ENCODE data around the gene SLC10A3.

DNA sequence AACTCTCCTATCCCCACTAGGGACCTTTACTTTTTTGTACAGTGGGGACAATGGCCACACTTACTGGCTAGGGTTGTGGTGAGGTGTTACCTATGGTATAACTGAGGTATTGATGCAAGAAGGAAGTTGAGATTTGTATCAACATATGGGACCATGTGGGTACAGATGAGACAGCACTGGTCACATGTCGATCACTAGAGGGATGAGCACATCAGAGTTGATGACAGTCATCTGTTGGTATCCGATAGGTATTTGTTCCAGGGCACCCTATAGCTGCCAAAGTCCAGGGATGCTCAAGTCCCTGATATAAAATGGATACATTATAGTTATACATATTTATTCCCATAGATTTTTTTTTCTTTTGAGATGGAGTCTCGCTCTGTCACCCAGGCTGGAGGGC is 12.6 kb upstream of the SLC10A3 start:
- TF ChIP-seq TAF1 (IDR thresholded peaks at IDR 0.05; ENCODE audit: borderline replicate concordance, low read depth, low read length) = no peak
- TF ChIP-seq CHD2 (IDR thresholded peaks at IDR 0.05; ENCODE audit: low read length, partially characterized antibody) = no peak
- TF ChIP-seq, protein P1, sequence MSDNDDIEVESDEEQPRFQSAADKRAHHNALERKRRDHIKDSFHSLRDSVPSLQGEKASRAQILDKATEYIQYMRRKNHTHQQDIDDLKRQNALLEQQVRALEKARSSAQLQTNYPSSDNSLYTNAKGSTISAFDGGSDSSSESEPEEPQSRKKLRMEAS (IDR thresholded peaks at IDR 0.05; ENCODE audit: low read depth) = no peak
- TF ChIP-seq, protein P2, sequence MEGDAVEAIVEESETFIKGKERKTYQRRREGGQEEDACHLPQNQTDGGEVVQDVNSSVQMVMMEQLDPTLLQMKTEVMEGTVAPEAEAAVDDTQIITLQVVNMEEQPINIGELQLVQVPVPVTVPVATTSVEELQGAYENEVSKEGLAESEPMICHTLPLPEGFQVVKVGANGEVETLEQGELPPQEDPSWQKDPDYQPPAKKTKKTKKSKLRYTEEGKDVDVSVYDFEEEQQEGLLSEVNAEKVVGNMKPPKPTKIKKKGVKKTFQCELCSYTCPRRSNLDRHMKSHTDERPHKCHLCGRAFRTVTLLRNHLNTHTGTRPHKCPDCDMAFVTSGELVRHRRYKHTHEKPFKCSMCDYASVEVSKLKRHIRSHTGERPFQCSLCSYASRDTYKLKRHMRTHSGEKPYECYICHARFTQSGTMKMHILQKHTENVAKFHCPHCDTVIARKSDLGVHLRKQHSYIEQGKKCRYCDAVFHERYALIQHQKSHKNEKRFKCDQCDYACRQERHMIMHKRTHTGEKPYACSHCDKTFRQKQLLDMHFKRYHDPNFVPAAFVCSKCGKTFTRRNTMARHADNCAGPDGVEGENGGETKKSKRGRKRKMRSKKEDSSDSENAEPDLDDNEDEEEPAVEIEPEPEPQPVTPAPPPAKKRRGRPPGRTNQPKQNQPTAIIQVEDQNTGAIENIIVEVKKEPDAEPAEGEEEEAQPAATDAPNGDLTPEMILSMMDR (IDR thresholded peaks at IDR 0.05) = no peak
- no peak for TF ChIP-seq RXRA (IDR thresholded peaks at IDR 0.05; ENCODE audit: borderline replicate concordance, low read depth)
- no peak for TF ChIP-seq RCOR1 (IDR thresholded peaks at IDR 0.05; ENCODE audit: low read length)
- TF ChIP-seq NRF1 (IDR thresholded peaks at IDR 0.05; ENCODE audit: low read depth, low read length) = no peak
- no peak for TF ChIP-seq POLR2AphosphoS5 (IDR thresholded peaks at IDR 0.05; ENCODE audit: low read depth, low read length)
- TF ChIP-seq, protein P3, sequence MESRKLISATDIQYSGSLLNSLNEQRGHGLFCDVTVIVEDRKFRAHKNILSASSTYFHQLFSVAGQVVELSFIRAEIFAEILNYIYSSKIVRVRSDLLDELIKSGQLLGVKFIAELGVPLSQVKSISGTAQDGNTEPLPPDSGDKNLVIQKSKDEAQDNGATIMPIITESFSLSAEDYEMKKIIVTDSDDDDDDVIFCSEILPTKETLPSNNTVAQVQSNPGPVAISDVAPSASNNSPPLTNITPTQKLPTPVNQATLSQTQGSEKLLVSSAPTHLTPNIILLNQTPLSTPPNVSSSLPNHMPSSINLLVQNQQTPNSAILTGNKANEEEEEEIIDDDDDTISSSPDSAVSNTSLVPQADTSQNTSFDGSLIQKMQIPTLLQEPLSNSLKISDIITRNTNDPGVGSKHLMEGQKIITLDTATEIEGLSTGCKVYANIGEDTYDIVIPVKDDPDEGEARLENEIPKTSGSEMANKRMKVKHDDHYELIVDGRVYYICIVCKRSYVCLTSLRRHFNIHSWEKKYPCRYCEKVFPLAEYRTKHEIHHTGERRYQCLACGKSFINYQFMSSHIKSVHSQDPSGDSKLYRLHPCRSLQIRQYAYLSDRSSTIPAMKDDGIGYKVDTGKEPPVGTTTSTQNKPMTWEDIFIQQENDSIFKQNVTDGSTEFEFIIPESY (IDR thresholded peaks at IDR 0.05; ENCODE audit: borderline replicate concordance, low read depth) = no peak
- TF ChIP-seq, protein P4, sequence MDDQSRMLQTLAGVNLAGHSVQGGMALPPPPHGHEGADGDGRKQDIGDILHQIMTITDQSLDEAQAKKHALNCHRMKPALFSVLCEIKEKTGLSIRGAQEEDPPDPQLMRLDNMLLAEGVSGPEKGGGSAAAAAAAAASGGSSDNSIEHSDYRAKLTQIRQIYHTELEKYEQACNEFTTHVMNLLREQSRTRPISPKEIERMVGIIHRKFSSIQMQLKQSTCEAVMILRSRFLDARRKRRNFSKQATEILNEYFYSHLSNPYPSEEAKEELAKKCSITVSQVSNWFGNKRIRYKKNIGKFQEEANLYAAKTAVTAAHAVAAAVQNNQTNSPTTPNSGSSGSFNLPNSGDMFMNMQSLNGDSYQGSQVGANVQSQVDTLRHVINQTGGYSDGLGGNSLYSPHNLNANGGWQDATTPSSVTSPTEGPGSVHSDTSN (IDR thresholded peaks at IDR 0.05) = no peak
- no peak for TF ChIP-seq EP300 (IDR thresholded peaks at IDR 0.05; ENCODE audit: borderline replicate concordance in 1 of 2, low read depth in 1 of 2, low read length in 1 of 2)
- TF ChIP-seq RAD21 (IDR thresholded peaks at IDR 0.05; ENCODE audit: low read length) = no peak
- TF ChIP-seq YY1 (IDR thresholded peaks at IDR 0.05; ENCODE audit: low read depth) = no peak
- no peak for TF ChIP-seq MEF2A (IDR thresholded peaks at IDR 0.05; ENCODE audit: borderline replicate concordance, low read depth)
